Right atrium auricular region (tissue), 2 donors: ENCODE measurements around the gene ENDOU. TPM values are rescaled to one million over a fixed set of nuclear protein-coding genes. Genes with fewer than 3 reads are reported as not detected.

Experiments used
- DNase-seq: peaks from one replicate; pipeline ENCODE4 v3.0.0-alpha.2; 2019; ENCODE audit warnings: low spot score
- H3K27ac ChIP-seq, 2 donors: fragments of 200-600 bp; sonication (generic); 1 replicate in 1 of 2; 2 replicates in 1 of 2; pipeline ENCODE4 v1.5.1; 2016 to 2019
- H3K27me3 ChIP-seq, 2 donors: fragments of 200-600 bp; sonication (generic); one replicate each; pipeline versions ENCODE4 v1.5.1 to v1.6.0; 2017 to 2019
- H3K36me3 ChIP-seq: fragments of 200-600 bp; sonication (generic); one replicate; pipeline ENCODE4 v1.5.1; 2016
- H3K4me1 ChIP-seq, 2 donors: fragments of 200-600 bp; sonication (generic); one replicate each; pipeline versions ENCODE4 v1.5.1 to v1.6.0; 2017 to 2019
- H3K4me3 ChIP-seq, 2 donors: fragments of 200-600 bp; sonication (generic); 1 replicate in 1 of 2; 2 replicates in 1 of 2; pipeline ENCODE4 v1.5.1; 2017 to 2019; ENCODE audit warnings: mild to moderate bottlenecking in 1 of 2, moderate library complexity in 1 of 2
- H3K9me3 ChIP-seq, 2 donors: fragments of 200-600 bp; sonication (generic); one replicate each; pipeline ENCODE4 v1.5.1; 2019
- total RNA-seq, 2 donors: library from RNA; depleted of rRNA; stranded (reverse); fragments of >200 nt; gene quantifications; one replicate each; pipeline ENCODE4 v1.1.0, GENCODE V29; 2016
- TF ChIP-seq, protein P1 (sequence below), 2 donors: fragments of 200-600 bp; sonication (generic); IDR thresholded peaks; one replicate each; pipeline ENCODE4 v1.5.1; 2019; ENCODE audit warnings: antibody characterized with exemption in 2 of 2

The ENDOU gene
- total RNA-seq, 2 donors from 2014 or later: 0.55 to 2.1 TPM

DNA sequence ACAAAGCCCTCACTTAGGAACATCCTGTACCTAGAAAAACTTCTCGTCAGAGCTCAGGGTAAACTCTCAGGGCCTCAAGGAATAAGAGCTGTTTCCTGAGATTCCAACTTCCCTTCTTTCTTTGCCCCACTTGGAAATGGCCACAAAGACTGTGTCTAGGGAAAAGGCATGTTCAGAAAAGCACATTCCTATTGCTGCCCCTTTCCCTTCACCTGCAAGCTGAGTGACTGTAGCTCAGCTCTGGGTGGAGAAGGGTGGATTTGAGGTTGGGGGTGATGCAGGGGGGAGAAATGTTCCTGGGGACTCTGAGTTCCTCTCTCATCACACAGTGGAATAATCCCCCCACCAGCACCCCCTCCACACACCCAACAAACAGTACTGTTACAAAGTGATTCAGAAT is 6.8 kb downstream of the ENDOU start:
- Histone ChIP-seq H3K4me3 (no peak overlapping the region), H3K36me3 (no peaks in the 10 kb centered on the region), H3K4me1 (peaks cover 0 to 55% of the 10 kb centered on the region in 2 donors), H3K27ac (peak overlapping the region; percentile 84 to 96), H3K27me3 (no peaks in the 10 kb centered on the region), H3K9me3 (no peaks in the 10 kb centered on the region)
- TF ChIP-seq, protein P1, sequence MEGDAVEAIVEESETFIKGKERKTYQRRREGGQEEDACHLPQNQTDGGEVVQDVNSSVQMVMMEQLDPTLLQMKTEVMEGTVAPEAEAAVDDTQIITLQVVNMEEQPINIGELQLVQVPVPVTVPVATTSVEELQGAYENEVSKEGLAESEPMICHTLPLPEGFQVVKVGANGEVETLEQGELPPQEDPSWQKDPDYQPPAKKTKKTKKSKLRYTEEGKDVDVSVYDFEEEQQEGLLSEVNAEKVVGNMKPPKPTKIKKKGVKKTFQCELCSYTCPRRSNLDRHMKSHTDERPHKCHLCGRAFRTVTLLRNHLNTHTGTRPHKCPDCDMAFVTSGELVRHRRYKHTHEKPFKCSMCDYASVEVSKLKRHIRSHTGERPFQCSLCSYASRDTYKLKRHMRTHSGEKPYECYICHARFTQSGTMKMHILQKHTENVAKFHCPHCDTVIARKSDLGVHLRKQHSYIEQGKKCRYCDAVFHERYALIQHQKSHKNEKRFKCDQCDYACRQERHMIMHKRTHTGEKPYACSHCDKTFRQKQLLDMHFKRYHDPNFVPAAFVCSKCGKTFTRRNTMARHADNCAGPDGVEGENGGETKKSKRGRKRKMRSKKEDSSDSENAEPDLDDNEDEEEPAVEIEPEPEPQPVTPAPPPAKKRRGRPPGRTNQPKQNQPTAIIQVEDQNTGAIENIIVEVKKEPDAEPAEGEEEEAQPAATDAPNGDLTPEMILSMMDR (IDR thresholded peaks at IDR 0.05): no peak
- DNase-seq: peak; percentile 11

DNA sequence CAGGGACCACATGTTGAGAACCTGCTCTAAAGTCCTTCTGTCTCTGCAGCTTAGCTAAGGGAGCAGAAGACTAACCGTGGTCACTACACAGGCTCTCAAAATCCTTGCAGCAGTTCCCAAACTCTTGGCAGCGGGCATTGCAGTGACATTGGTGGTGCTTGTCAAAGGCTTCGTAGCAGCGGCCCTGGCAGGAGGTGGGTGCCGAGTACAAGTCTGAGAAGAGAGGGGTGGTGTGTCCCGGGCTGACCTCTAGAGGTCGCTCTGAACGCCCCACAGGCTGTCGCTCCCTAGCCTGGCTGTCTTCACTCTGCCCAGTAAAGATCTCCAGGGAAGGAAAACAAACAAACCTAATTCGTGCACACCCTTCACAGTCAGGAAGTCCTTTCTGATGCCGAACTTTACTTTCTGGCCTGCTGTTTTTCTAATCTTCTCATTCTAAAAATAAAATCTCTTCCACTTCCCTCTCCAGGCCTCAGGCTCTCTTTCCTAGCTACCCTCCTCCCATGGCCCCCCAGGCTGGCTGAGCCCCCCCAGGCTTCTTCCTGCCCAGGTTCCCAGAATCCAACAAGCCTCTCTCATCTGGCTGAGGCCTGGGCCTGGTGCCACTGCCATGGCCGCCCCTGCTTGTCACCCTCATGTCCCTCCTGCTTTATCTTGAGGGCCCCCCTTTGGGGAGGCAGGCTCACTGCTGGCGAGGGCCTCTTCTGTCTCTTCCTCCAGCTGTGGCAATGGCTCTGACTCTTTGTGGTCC is 7.7 kb downstream of the ENDOU start:
- no peaks in the 10 kb centered on the region for H3K27me3 ChIP-seq
- TF ChIP-seq, protein P1 (IDR thresholded peaks at IDR 0.05): peak; percentile 75 to 92
- H3K4me3 ChIP-seq: no peak overlapping the region
- DNase-seq: peak; percentile 92
- H3K9me3 ChIP-seq: no peaks in the 10 kb centered on the region
- peaks cover 0 to 47% of the 10 kb centered on the region in 2 donors for H3K4me1 ChIP-seq
- H3K27ac ChIP-seq: peak overlapping the region; percentile 84 to 96
- H3K36me3 ChIP-seq: no peaks in the 10 kb centered on the region

DNA sequence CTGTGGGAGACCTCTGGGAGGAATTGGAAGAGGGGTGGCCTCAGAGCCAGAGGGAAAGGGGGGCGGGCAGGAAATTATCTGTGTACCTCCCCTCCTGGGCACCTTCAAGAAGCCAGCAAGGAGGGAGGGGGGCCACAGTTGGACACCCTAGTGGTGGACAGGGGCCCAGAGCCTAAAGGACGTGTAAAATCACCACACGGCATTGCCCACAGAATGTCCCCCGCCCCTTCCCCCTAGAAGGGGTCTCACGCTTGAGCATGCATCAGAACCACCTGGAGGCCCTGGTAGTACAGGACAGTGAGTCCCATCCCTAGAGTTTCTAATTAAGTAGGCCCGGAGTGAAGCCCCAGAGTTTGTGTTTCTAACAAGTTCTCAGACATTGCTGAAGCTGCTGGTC is 8.2 kb downstream of the ENDOU start:
- Histone ChIP-seq H3K9me3 (no peaks in the 10 kb centered on the region), H3K4me3 (no peak overlapping the region), H3K27me3 (no peaks in the 10 kb centered on the region), H3K4me1 (peaks cover 0 to 46% of the 10 kb centered on the region in 2 donors), H3K27ac (peak overlapping the region; percentile 84 to 96), H3K36me3 (no peaks in the 10 kb centered on the region)
- DNase-seq: no peak
- TF ChIP-seq, protein P1 (IDR thresholded peaks at IDR 0.05): no peak

DNA sequence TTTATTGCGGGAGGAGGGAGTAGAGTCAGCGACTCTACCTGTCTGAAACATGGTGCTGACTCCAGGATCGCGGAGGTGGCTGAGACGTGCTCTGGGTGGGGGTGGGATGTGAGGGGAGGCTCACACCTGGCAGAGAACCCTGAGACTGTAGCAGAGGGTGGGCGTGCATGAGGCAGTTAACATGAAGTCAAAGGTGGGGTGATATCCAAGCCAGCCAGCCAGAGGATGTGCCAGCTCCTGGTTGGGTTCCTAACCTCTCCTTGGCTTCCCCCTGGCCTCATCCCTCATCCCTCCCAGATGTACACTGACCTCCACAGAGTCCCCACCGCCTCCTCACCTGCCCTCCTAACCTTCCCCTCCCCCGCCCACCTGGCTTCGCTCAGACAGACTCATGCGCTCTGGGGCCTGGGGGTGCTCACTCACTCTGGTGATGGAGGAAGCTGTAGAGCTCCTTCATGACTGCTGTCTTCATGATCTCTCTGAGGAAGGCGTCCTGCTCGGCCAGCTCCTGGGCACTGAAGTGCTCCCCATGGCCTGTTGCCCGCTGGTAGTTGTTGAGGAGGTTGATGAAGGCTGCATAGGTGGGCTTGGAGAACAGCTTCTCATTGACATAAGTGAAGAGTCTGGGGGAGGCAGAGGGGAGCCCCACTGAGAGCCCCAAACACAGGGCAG is 9.3 kb downstream of the ENDOU start:
- H3K9me3 ChIP-seq: no peaks in the 10 kb centered on the region
- H3K36me3 ChIP-seq: no peaks in the 10 kb centered on the region
- H3K27ac ChIP-seq: peak overlapping the region; percentile 84 to 96
- peaks cover 0 to 46% of the 10 kb centered on the region in 2 donors for H3K4me1 ChIP-seq
- H3K4me3 ChIP-seq: no peak overlapping the region
- H3K27me3 ChIP-seq: no peaks in the 10 kb centered on the region
- TF ChIP-seq, protein P1 (IDR thresholded peaks at IDR 0.05): no peak
- DNase-seq: no peak

DNA sequence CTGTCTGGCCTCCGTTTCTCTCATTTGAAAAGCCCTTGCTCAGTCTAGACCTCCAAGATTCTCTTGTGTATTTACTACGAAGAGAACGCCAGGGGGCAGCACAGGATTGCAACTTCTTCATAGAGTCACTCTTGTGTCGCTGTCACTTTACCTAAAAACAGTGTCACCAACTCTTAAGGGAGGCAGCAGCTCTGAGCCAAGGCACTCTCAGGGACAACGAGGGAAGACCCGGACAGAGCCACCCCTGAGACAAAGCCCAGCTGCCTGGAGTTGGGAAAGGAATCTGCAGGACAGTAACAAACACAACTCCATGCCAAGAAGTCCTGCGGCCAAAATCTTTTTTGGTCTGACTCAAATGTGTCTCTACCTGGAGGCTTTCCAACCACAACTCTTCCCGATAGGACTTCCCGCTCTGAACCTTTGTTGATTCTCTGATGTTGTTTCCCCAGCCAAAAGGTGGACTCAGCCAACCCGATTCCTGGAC is 9.9 kb downstream of the ENDOU start:
- Histone ChIP-seq H3K27ac (peak overlapping the region; percentile 84 to 96), H3K4me1 (peaks cover 0 to 46% of the 10 kb centered on the region in 2 donors), H3K27me3 (no peaks in the 10 kb centered on the region), H3K9me3 (no peaks in the 10 kb centered on the region), H3K4me3 (no peak overlapping the region), H3K36me3 (no peaks in the 10 kb centered on the region)
- TF ChIP-seq, protein P1 (IDR thresholded peaks at IDR 0.05): peak; percentile 61 to 83
- DNase-seq: peak; percentile 82
